Panc1 (cell line): ENCODE results near the gene MICA.

Source experiments
- CTCF ChIP-seq: fragments of 450-650 bp; IDR thresholded peaks from 2 replicates; pipeline ENCODE4 v1.5.1; 2017; ENCODE audit warnings: mild to moderate bottlenecking
- POLR2AphosphoS5 ChIP-seq: IDR thresholded peaks from 2 replicates; pipeline ENCODE4 v1.6.1; 2012; ENCODE audit warnings: mild to moderate bottlenecking, low read depth, low read length, moderate library complexity
- SIN3A ChIP-seq: IDR thresholded peaks from 2 replicates; pipeline ENCODE4 v1.6.1; 2012; ENCODE audit warnings: low read depth, mild to moderate bottlenecking, low read length, moderate library complexity, borderline replicate concordance; ENCODE audit not compliant: insufficient read depth
- TCF7L2 ChIP-seq: IDR thresholded peaks from 2 replicates; pipeline ENCODE4 v1.6.1; 2011; ENCODE audit warnings: mild to moderate bottlenecking, low read depth, low read length, inconsistent platforms
- TF ChIP-seq, protein P1 (sequence below), 2 experiments: IDR thresholded peaks; 2 replicates each; pipeline ENCODE4 v1.6.1; 2011 to 2012; ENCODE audit warnings: low read depth in 2 of 2, control low read depth in 1 of 2, low read length in 1 of 2, mild to moderate bottlenecking in 1 of 2, moderate library complexity in 1 of 2; ENCODE audit not compliant: insufficient read depth in 1 of 2

DNA sequence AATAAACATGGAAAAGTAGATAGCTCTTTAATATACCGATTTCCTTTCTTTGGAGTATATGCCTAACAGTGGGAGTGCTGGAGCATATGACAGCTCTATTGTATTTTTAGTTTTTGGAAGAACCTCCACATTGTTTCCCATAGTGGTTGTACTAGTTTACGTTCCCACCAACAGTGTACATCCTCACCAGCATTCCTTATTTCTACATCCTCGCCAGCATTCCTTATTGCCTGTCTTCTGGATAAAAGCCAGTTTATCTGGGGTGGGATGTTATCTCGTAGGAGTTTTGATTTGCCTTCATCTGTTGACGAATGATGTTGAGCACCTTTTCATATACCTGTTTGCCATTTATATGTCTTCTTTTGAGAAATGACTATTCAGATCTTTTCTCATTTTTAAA is 2.6 kb downstream of the MICA start:
- TF ChIP-seq CTCF (no peak), POLR2AphosphoS5 (no peak), TCF7L2 (no peak), SIN3A (no peak)
- TF ChIP-seq, protein P1, sequence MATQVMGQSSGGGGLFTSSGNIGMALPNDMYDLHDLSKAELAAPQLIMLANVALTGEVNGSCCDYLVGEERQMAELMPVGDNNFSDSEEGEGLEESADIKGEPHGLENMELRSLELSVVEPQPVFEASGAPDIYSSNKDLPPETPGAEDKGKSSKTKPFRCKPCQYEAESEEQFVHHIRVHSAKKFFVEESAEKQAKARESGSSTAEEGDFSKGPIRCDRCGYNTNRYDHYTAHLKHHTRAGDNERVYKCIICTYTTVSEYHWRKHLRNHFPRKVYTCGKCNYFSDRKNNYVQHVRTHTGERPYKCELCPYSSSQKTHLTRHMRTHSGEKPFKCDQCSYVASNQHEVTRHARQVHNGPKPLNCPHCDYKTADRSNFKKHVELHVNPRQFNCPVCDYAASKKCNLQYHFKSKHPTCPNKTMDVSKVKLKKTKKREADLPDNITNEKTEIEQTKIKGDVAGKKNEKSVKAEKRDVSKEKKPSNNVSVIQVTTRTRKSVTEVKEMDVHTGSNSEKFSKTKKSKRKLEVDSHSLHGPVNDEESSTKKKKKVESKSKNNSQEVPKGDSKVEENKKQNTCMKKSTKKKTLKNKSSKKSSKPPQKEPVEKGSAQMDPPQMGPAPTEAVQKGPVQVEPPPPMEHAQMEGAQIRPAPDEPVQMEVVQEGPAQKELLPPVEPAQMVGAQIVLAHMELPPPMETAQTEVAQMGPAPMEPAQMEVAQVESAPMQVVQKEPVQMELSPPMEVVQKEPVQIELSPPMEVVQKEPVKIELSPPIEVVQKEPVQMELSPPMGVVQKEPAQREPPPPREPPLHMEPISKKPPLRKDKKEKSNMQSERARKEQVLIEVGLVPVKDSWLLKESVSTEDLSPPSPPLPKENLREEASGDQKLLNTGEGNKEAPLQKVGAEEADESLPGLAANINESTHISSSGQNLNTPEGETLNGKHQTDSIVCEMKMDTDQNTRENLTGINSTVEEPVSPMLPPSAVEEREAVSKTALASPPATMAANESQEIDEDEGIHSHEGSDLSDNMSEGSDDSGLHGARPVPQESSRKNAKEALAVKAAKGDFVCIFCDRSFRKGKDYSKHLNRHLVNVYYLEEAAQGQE (IDR thresholded peaks at IDR 0.05; ENCODE audit: insufficient read depth in 1 of 2, low read depth in 2 of 2, low read length in 1 of 2): no peak
